Peyer's patch (tissue), 4 donors: ENCODE results near the gene PIGN.

Experiments used
- CTCF ChIP-seq, 6 experiments: fragments of 450-650 bp in 4 of 6; fragments of 200-600 bp in 2 of 6; sonication (generic) in 1 of 6; IDR thresholded peaks; one replicate each; pipeline ENCODE4 v1.5.1; 2017 to 2019; ENCODE audit warnings: antibody characterized with exemption in 6 of 6, mild to moderate bottlenecking in 3 of 6, moderate library complexity in 1 of 6
- POLR2A ChIP-seq, 2 donors: fragments of 450-650 bp; IDR thresholded peaks; one replicate each; pipeline ENCODE4 v1.5.1; 2017; ENCODE audit warnings: antibody characterized with exemption in 2 of 2, mild to moderate bottlenecking in 2 of 2, moderate library complexity in 2 of 2

DNA sequence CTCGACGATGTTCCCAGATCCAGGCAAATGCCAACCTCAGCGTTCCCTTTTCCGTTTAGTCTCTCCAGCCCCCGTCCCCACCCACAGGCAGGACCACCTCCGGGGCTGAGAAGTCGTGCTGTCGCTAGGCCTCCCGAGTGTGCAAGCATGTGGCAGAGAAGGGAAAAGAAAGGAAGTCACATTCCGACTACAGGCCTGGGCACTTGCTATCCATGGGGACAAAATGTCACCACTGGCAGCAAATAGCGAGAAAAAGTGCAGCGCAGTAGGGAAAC is 420 bp downstream of the PIGN start:
- TF ChIP-seq CTCF (IDR thresholded peaks at IDR 0.05), result no peak
- no peak for TF ChIP-seq POLR2A (IDR thresholded peaks at IDR 0.05)
